Stimulated activated CD8-positive, alpha-beta memory T cell treated with anti-CD3 and anti-CD28 coated beads, Interleukin-4, amount 100 ng/mL, for 1 hour (primary cell): ENCODE measurements around the gene CAPN10.

ENCODE experiments used
- DNase-seq, 2 donors: peaks; one replicate each; pipeline ENCODE4 v3.0.0-alpha.2; 2020; ENCODE audit warnings: low read depth in 2 of 2, low spot score in 1 of 2

Gene CAPN10

DNA sequence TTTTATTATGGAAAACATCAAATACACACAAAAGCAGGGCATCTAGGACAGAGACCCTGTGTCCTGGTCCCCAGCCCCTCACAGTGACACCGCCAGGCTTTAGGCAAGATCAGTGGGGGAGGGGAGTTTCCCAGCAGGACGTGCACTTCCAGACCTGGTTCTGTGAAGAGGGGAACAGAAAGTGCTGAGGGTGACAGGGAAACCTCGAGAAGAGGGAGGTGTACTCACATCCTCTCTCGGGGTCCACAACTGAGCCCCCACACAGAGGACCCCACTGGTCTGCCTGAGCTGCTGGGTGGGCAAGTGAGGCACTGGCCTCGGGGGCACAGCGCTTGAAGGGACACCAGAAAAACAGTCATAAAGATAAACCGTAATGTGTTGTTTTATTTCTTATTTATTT, 34.3 kb downstream of the CAPN10 start:
- DNase-seq, result no peak

DNA sequence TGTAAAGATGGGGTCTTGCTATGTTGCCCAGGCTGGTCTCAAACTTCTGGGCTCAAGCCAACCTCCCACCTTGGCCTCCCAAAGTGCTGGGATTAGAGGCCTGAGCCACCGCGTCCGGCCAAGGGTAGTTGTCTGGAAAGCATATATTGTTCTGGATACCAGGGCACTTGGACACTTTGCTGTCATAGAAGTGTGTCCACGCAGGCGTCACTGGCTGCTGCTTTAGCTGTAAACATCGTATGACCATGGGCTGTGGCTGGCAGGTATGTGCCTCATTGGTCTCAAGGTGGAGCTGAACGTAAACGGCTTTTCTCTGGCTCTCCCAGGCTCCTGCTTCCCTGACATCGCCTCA, 35.5 kb downstream of the CAPN10 start:
- no peak for DNase-seq

DNA sequence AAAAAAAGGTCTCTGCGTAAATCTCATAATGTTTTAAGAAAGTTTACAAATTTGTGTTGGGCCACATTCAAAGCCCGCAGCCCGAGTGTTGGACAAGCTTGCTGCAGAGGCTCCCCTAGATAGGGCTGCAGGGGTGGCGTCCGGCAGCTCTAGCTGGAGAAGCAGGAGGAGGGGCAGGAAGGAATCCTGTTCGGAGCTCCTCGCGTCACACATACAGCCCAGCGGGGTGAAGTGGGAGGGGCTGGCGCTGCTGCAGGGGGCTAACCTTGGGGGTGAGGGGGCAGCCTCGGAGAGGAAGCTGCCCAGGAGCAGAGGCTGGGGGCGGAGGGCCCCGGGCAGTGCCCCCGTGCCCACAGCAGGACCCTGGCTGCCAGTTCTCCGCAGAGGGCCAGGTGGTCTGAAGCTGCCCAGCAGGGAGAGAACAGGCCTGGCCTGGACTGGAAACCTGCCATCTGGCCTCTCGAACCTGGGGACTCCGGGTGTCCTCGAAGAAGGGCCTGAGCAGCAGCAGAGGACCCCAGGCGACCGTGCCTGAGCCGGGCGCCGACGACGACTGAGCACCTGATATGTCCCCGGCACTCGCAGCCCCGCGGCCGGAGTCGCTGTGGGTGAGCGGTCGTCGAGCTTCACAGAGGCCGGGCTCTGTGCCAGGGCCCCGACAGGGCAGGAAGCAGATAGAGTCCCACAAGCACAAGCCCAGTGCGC, 36.1 kb downstream of the CAPN10 start:
- peak in 1 of 2 donors; percentile 30 for DNase-seq

DNA sequence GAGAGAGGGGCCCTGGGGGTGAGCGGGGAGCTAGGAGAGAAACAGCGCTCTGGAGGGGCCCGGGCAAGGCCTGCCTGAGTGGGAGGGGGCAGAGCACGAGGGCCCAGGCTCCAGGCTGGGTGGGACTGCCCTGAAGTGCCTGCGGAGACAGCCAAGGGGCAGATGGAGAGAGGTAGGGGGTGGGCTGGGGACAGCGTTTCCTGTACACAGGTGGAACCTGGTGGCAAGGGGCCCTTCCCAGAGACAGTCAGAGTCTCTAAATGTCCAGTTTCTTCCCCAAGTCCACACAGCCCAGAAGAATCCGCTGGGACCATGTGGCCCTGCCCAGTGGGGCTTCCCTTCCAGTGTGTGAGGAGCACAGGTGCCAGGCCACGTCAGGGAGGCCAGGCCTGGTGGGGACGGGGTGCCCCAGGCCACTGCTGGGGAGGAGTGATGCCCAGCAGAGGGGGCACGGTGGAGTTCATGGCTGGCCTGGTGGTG, 37.0 kb downstream of the CAPN10 start:
- no peak for DNase-seq

DNA sequence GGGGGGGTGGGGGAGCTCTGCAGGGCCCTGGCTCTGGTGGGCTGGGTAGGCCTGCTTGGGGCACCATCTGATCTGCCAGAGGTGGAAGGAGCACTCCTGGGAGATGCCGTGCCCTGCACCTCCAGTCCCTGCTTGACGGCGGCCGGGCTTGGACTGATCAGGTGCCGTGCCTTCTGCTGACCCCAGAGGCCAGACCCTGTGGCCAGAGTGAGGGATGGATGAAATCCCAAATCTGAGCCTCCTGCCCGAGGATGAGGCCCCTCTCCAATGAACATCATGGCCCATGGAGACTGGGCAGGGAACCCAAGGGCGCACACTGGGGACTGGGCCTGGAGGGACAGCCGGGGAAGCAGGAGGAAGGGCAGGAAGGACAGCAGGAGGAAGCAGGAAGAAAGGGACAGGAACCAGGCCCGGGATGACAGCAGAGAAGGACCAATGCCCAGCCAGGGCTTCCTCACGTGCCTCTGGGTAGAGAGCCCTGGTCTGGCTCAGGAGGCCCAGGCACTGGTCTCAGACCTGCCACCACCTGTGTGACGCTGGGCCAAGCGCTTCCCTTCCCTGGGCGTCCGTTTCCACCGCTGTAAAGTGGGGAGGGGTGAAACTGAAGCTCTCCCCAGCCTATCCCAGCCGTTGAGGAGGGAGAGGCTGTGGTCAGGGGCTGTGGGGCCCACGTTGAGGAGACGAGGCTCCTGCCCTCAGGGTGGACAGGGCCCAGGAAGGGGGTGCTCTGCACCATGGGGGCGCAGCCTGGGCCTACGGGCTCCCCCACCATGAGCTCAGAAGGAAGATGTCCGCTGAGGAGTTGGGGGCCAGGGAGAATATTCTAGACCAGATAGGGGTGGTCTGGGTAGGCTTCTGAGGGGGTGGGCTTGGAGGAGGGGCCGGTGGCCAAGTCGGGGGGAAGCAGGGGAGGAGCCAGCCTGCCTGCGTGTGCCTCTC, 37.7 kb downstream of the CAPN10 start:
- DNase-seq, result no peak

DNA sequence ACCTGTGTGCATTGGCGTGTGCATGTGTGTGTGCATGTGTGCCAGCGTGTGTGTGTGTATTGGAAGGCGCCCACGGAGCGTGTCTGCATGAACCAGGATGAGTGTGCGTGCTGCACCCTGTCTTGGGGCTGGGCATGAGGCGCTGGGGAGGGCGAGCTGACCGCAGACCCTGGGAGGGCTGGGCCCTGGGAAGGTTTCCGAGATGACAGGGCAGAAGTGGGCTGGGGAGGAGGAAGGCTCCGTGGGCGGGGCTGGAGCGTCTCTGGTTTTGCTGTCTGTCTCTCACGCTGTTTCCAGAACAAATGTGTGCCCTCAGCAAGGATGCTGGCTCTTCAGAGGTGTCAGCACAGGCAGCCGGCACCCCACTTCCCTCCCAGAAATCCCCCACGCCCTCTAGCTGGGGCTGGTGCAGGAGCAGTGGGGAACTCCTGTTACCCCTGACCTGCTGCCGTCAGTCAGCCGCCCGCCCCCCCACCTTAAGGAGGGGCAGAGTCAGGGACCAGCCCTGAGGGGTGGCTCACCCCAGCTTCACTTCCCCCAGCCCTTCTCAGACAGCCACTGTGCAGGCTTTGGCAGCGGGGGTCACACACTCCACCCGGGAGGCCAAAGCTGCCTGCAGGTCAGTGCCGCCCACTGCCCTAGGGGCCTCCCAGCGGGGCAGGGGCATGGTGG, 38.6 kb downstream of the CAPN10 start, which contains the start of gene GPR35:
TSS of gene GPR35 (plus strand) at position 531 of the 672 bp plus-strand sequence. CDS start 4,473 bp downstream, outside the sequence.
- DNase-seq, result peak; percentile 37 to 39

DNA sequence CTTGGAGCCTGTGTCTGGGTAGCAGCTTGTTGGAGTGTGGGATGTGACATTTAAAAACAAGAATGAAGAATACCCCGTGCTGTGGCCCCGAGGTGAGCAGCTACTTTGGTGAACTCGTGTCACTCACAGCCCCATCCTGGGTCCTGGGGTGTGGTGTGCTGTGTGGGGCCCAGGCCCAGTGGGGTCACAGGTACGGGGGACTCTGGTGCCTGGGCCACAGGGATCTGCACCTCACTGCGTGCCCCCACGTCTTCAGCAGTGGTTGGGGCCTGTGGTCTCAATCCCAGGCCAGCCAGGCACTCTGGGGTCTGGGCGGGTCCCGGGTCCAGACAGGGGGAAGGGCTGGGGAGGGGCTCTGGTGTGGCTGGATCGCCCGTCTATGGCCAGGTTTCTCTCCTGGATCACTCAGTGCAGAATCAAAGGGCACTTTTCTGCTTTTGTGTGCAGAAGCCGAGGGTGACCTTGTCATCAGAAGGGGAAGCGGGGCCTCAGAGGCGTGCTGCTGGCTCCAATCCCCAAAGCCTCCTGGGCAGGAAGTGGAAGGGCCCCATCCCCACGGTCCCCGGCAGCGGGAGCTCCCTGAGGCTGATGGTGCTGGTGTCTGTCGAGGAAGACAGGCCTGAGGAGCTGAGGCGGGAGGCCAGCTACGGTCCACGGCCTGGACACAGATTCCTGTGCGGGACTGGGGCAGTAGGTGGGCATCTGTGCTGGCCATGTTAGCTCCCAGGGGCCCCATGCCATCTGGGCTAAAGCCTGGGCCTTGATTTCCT, 40.2 kb downstream of the CAPN10 start:
- no peak for DNase-seq

DNA sequence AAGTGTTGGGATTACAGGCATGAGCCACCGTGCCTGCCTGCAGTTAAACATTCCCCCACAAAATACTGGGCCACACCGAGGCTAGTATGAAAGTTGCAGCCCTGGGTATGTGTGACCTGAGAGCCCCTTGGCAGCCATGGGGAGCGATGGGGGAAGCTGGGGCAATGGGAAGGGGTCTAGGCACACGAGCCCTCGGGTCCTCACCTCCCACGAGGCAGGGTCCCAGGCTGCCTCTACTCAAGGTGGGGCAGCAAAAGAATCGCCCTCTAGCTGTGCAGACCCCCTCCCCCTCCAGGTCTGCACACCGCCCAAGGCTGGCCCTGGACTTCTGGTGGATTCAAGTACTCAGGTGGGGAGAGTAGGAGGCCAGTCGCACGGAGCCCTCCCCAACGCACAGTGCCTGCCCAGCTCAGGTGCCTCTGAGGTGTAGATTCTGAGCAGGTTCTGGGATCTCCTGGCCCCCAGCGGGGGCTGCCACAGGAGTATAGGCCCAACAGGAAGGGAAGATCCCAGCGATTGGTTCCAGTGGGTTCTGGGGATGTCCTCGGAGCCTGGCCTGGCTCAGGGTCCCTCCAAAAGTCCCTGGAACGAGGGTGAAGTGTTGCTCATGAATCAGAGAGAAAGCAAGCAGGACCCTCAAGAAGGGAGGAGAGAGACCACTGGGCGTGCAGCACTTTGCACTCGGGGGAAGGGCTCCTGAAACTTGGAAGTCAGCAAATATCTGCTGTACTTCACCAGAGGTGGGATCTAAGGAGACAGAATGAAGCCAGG, 41.4 kb downstream of the CAPN10 start:
- no peak for DNase-seq

DNA sequence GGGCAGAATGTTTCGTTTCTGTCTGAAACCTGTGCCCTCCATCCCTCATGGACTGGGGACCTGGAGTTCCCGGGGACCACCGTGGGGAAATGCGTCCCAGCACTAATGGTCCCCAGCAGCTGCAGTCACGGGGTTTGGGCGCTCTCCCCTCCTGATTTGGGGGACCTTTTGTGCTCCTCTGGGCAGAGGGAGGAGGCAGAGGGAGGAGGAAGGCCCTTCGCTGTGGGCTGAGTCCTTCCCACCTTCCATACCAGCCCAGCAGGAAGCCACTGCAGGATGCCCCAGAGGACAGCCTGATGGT, 41.9 kb downstream of the CAPN10 start:
- DNase-seq, result no peak

DNA sequence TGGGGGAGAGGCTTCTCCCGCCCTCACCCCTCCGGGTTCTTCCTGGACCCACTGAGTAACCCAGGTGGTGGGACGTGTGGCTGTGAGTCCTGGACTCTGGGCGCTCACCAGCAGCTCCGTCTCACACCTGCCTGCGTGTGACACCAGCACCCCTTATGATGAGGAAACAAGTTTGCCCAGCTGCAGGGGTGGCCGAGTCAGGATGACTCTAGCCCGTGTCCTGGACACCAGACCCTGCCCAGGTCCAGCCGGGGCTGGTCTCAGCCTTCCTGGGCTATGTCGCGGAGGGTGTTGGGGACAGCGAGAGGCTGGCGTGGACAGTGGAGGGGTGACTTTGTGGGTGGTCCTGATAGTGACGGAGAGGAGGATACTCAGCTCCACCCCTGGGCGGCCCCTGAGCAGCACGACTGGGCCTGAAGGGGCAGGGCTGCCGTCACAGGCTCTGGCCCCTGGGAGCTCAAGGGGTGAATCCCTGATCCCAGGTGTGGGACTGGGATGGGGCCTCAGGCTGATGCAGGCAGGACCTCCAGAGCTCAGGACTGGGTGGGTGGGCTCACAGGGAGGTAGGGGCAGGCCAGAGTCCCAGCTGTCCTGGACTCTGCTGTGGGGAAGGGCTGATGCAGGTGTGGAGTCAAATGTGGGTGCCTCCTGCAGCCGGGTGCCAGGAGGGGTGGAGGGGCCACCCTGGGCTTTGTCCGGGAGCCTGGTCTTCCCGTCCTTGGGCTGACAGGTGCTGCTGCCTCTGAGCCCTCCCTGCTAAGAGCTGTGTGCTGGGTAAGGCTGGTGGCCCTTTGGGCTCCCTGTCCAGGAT, 42.5 kb downstream of the CAPN10 start:
- DNase-seq, result no peak

DNA sequence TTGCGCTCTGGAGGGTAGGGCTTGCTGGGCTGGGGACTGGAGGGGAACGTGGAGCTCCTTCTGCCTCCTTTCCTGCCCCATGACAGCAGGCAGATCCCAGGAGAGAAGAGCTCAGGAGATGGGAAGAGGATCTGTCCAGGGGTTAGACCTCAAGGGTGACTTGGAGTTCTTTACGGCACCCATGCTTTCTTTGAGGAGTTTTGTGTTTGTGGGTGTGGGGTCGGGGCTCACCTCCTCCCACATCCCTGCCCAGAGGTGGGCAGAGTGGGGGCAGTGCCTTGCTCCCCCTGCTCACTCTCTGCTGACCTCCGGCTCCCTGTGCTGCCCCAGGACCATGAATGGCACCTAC, 43.1 kb downstream of the CAPN10 start:
- no peak for DNase-seq

DNA sequence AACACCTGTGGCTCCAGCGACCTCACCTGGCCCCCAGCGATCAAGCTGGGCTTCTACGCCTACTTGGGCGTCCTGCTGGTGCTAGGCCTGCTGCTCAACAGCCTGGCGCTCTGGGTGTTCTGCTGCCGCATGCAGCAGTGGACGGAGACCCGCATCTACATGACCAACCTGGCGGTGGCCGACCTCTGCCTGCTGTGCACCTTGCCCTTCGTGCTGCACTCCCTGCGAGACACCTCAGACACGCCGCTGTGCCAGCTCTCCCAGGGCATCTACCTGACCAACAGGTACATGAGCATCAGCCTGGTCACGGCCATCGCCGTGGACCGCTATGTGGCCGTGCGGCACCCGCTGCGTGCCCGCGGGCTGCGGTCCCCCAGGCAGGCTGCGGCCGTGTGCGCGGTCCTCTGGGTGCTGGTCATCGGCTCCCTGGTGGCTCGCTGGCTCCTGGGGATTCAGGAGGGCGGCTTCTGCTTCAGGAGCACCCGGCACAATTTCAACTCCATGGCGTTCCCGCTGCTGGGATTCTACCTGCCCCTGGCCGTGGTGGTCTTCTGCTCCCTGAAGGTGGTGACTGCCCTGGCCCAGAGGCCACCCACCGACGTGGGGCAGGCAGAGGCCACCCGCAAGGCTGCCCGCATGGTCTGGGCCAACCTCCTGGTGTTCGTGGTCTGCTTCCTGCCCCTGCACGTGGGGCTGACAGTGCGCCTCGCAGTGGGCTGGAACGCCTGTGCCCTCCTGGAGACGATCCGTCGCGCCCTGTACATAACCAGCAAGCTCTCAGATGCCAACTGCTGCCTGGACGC, 43.6 kb downstream of the CAPN10 start:
- DNase-seq, result no peak

DNA sequence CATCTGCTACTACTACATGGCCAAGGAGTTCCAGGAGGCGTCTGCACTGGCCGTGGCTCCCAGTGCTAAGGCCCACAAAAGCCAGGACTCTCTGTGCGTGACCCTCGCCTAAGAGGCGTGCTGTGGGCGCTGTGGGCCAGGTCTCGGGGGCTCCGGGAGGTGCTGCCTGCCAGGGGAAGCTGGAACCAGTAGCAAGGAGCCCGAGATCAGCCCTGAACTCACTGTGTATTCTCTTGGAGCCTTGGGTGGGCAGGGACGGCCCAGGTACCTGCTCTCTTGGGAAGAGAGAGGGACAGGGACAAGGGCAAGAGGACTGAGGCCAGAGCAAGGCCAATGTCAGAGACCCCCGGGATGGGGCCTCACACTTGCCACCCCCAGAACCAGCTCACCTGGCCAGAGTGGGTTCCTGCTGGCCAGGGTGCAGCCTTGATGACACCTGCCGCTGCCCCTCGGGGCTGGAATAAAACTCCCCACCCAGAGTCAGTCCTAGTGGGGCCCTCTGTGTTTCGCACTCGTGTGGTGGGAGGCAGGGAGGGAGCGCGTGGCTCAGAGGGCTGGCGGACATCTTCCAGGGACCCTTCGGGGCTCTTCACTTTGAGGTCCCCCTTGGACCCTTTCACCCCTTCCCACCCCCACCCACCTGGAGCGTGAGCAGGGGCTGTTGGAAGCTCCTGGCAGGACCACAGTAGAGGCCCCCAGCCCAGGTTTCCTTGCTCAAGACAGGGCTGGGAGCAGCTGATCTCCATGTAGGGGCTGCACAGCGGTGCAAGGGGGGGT, 44.4 kb downstream of the CAPN10 start:
- DNase-seq, result no peak

DNA sequence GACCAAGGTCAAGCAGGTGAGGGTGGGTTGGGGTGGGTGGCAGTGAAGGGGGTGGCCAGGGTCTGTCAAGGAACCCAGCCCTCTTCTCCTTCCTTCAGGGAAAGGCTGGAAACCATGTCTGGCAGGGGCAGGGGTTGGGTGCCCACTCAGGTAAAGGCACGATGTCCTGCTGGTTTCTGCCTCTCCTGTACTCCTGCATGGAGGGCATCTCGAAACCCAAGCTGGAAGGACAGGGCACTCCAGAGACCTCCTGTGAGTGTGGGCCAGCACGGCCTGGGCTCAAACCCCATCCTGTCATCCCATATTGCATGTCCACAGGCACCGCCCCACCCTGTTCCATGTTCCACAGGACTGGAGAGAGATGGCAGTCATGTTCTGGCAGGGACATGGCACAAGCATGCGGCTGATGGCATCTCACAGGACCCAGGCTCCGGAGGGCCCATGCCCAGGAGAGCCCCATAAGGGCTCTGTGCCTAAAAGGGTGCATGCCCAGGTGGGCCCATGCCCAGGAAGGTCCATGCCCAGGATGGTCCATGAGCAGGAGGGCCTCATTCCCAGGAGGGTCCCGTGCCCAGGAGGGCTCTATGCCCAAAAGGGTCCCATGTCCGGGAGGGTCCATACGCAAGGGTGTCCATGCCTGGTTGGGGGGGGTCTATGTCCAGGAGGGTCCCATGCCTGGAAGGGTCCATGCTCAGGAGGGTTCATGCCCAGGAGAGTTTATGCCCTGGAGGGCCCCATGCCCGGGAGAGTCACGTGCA, 45.2 kb downstream of the CAPN10 start:
- no peak for DNase-seq

DNA sequence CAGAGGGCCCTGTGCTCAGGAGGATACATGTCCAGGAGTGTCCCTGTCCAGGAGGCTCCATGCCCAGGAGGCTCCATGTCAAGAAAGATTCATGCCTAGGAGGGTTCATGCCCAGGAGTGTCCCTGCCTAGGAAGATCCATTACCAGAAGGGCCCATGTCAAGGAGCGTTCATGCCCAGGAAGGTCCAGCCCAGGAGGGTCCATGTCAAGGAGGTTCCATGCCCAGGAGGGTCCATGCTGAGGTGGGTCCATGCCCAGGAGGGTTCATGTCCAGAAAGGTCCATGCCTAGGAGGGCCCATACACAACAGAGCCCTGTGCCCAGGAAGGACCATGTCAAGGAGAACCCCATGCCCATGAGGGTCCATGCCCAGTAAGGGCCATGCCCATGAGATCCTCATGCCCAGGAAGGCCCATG, 45.8 kb downstream of the CAPN10 start:
- no peak for DNase-seq

DNA sequence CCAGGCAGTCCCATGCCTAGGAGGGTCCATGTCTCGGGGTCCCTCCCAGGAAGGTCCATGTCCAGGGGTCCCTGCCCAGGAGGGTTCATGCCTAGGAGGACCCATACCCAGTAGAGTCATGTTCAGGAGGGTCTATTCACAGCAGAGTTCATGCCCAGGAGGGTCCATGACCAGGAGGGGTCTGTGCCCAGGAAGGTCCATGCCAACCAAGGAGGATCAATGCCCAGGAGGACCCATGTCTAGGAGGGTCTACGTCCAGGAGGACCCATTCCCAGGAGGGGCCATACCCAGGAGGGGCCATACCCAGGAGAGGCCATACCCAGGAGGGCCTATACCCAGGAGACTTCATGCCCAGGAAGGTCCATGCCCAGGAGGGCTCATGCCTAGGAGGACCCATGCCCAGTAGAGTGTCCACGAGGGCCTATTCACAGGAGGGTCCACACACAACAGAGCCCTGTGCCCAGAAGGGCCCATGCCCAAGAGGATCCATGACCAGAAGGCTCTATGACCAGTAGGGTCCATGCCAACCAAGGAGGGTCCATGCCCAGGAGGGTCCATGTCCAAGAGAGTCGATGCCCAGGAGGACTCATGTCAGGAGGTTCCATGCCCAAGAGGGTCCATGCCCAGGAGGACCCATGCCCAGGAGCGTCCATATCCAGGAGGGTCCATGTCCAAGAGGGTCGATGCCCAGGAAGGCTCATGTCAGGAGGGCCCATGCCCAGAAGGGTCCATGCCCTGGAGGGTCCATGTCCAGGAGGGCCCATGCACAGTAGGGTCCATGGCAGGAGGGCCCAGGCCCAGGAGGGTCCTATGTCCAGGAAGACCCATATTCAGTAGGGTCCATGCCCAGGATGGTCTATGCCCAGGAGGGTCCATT, 48.8 kb downstream of the CAPN10 start:
- no peak for DNase-seq
